NCI-H446 treated with DMSO at 0.1 percent for 48 hours (cell line): ENCODE measurements around the gene AHNAK.
"Not testable (repeated sequence)": the region's sequence is repeated elsewhere in the genome, so short reads cannot be mapped to it uniquely, and the experiment has no call there.

Source experiments
- DNase-seq: peaks from one replicate; lab custom pipeline; 2025; lab: John Stamatoyannopoulos, UW

Gene AHNAK

DNA sequence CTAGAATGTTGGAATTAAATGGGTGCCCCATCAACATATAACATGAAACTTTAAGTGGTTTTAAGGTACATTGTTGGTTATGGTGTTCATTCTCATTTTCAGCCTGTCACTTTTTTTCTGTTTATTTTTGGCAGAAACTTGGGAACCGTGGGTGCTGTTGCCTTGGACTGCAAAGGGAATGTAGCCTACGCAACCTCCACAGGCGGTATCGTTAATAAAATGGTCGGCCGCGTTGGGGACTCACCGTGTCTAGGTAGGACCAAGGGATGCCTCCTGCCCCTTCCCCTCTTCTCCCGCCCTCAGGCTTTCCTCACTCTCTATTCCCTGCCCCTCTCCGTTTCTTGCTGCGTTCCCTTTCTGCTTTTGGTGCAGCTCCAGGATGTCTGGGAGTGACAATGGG is 157.6 kb downstream of the AHNAK start:
- no peak for DNase-seq

- DNase-seq: no peak
Measured at GRCh38 chr11:62387381-62387780, 159.2 kb downstream of the AHNAK start.

DNA sequence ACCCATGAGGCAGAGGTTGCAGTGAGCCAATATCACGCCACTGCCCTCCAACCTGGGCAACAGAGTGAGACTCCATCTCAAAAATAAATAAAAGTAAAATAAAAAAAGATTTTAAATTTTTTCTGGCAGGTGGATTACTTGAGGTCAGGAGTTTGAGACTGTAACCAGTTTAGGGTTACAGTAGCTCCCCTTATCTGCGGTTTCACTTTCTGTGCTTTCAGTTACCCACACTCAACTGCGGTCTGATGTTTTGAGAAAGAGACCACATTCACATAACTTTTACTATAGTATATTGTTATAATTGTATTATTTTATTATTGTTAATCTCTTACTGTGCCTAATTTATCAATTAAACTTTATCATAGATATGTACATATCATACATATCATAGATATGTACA is 160.5 kb downstream of the AHNAK start:
- DNase-seq: not testable (repeated sequence)

DNA sequence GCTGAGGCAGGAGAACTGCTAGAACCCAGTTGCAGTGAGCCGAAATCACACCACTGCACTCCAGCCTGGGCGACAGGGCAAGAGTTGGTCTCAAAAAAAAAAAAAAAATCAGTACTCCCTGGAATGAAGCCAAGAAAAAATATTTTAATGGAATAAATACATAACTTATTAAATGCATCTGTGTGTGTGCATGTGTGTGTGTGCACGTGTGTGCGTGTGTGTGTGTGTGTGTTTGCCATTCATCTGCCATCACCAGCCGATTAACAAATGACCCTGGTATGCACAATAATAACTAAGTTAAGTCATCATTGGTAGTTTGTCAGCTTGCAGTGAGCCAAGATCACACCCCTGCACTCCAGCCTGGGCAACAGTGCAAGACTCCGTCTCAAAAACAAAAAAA is 162.8 kb downstream of the AHNAK start:
- DNase-seq: no peak
